Epithelial cell of esophagus (primary cell): ENCODE data around the gene LFNG.

Experiments used
- DNase-seq: peaks from one replicate; pipeline ENCODE4 v3.0.0; 2010; ENCODE audit warnings: low read depth
- H3K4me3 ChIP-seq: 2 replicates; pipeline ENCODE4 v1.5.1; 2011; ENCODE audit warnings: mild to moderate bottlenecking, low read length, control low read depth
- CTCF ChIP-seq: IDR thresholded peaks from 2 replicates; pipeline ENCODE4 v1.5.1; 2011; ENCODE audit warnings: low read depth, mild to moderate bottlenecking, low read length, control low read depth, inconsistent platforms; ENCODE audit not compliant: insufficient read depth; ENCODE audit errors: missing control alignments

Gene LFNG

GRCh38 chr7:2483494-2483893, 36.1 kb upstream of the LFNG start:
- no peak for DNase-seq
- no peak for TF ChIP-seq CTCF
- no peak overlapping the region for H3K4me3 ChIP-seq

- TF ChIP-seq CTCF = no peak
- no peak for DNase-seq
- no peak overlapping the region for H3K4me3 ChIP-seq
These were observed 34.7 kb upstream of the LFNG start for GRCh38 chr7:2484868-2485267.

DNA sequence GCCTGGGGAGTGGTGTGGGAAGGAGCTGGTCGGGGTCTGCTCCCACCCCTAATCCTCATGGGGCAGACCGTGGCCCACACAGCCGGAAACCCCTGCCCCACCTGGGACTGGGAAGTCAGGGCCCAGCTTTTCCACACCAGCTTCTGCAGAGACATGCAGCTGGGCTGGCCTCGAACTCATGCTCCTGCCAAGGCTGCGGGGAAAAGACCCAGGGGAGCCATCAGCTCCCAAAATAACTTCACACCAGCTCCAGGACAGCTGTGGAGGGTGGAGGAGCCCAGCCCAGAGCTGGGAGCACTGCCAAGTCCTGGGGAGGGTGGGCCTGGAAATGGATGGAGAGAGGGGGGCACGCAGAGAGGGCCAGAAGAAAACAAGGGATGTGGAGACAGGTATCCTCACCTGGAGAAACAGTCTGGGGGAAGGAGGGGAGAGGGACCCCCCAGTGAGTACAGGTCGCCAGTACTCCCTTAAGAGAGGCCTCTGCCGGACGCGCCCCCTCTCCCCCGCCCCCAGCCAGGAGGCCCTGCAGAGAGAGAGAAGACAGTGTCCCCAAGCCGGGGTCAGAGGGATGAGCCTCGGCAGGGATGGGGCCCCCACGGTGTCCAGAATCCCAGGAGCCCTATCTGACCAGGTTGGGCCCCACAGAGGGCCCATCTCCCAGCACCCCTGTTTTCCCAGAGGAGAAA, 31.8 kb upstream of the LFNG start:
- DNase-seq = no peak
- no peak overlapping the region for H3K4me3 ChIP-seq
- no peak for TF ChIP-seq CTCF

DNA sequence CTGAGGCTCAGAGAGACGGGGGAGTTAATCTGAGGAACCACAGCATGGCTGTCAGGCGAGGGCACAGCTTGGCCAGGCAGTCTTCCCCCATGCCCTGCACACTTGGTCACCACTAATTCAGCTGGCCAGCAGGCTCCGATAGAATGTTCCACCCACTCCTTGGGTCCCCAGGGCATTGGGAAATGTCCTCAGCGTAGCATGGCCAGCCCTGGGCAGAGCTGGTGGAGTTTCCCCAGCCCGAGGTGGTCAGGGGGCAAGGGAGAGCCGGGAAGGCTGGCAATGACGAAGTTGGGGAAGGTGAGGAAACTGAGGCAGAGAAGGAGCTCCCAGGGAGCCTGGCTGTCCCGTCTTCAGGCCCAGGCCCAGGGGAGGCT, 31.3 kb upstream of the LFNG start:
- H3K4me3 ChIP-seq = no peak overlapping the region
- no peak for TF ChIP-seq CTCF
- DNase-seq = no peak

DNA sequence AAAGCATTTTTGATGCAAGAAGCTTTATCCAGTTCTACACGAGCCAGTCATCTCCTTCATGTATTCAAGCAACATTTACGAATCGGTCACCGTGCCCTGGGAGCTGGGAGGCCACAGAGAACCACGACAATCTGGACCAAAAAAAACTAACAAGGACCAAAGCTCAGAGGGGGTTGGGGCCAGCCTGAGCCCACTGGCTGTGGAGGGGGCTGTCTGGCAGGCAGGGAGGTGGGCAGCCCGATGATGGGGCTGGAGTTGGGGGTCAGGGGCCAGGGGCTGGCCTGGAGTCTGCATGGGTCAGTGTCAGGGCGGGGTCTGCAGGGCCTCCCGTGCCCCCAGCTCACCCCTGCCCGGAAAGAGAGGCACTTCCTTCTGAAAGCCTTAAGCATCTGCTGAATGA, 30.9 kb upstream of the LFNG start:
- no peak for DNase-seq
- H3K4me3 ChIP-seq = no peak overlapping the region
- TF ChIP-seq CTCF = no peak

DNA sequence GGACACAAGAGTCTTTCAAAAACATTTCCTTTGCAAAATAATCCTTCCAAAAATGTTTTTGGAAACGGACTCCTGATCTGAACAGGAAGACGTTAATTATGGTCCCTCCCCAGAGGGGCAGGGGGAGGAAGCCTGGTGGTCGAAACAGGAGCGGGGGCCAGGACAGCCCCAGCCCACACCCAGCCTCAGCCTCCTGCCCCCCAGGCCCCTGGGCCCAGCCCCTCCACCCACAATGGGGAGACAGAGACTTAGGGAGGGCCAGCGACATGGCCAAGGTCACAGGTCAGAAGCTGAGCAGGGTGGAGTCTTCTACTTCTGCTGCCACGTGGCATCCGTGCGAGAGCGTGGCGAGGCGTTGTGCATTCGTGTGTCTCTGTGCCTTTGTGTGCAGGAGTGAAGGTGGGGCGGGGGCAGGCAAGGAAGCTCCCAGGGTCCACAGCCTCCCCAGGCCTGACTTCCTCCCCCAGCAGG, 29.4 kb upstream of the LFNG start:
- no peak overlapping the region for H3K4me3 ChIP-seq
- DNase-seq = no peak
- no peak for TF ChIP-seq CTCF

DNA sequence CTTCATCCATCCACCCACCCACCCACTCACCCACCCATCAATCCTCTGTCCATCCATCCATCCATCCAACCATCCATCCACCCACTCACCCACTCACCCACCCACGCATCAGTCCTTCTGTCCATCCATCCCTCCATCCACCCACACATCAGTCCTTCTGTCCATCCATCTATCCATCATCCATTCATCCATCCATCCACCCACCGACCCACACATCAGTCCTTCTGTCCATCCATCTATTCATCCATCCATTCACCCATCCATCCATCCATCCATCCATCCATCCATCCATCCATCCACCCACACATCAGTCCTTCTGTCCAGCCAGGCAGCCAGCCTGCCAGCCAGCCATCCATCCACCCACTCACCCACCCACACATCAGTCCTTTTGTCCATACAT, 27.5 kb upstream of the LFNG start:
- no peak for DNase-seq
- TF ChIP-seq CTCF = no peak
- H3K4me3 ChIP-seq = no peak overlapping the region
